Activated CD8-positive, alpha-beta memory T cell treated with anti-CD3 and anti-CD28 coated beads, Interleukin-2, amount 50 U/mL, for 24 hours (primary cell): ENCODE data around the gene PCYT2.
A peak's percentile ranks its signal among the peaks of the same experiment; 100 is the strongest.
"Not testable (repeated sequence)": the region's sequence is repeated elsewhere in the genome, so short reads cannot be mapped to it uniquely, and the experiment has no call there.

ENCODE experiments used
- DNase-seq: peaks from one replicate; pipeline ENCODE4 v3.0.0-alpha.2; 2020; ENCODE audit errors: extremely low read depth

The PCYT2 gene

DNA sequence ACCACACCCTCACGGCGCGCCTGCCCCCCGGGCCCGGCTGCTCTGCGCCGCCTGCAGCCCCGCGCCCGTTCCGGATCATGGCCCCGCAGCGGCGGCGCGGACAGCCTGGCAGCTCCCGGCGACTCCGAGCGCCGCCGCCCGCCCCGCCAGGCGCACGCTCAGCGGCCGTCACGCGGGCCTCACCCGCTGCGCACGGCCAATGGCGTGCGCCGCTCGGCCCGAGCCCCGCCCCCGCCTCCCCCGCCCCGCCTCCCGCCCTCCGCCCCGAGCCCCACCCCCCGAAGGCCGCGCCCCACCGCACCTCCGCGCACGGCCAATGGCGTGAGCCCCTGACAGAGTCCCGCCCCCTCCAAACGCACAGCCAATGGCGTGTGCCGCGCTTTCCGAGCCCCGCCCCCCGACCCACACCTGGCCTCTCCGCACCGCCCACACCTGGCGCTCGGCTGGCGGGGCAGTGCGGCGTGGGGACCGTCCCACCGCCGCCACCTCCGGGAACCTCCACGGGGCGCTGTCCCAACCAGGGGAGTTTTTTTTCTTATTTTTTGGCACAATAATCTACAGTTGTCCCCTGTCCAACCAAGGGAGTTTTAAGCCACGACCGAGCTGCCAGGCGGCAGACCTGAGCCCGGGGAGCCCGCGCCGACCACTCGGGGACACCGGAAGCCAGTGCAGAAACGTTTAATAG, at the start of gene PCYT2:
TSS of gene PCYT2 (minus strand) at position 123 of the 685 bp plus-strand sequence. CDS start at position 79, 44 bp downstream.
- peak; percentile 76 for DNase-seq

DNA sequence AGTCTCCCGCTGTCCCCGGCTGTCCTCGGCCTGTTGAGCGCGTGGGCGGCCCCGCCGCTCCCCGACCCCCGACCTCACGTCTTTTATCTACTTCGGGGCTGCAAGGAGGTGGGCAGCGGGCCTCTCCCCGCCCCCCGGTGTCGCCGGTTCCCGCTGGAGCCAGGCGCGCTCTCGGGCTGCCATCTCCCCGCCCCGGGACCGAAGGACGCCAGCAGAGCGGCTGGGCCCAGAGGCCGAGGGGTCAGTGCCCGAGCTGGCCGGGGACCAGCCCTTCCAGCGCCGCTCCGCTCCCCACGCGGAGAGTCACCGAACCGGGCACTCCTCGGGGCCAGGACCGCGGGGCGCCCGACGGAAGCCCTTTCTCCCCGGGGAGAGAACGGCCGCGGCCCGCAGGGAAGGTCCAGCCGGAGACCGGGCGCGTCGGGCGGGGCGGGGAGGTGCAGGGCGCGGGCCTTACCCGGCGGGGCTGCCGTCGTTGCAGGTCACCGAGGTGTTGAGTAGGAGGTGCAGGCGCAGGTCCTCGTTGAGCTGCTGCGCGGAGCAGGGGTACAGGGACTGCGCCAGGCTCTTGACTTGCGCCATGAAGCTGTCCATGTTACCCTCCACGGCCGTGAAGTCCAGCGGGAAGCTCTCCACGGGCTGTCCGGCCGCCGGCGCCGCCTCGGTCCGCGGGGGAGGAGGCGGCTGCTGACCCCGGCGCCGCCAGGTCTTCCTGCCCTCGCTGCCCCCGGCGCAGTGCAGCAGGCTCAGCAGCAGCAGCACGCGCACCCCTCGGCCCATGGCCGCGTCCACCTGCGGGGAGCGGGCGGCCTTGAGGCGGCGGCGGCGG, 49.1 kb upstream of the PCYT2 start:
- DNase-seq: no peak

DNA sequence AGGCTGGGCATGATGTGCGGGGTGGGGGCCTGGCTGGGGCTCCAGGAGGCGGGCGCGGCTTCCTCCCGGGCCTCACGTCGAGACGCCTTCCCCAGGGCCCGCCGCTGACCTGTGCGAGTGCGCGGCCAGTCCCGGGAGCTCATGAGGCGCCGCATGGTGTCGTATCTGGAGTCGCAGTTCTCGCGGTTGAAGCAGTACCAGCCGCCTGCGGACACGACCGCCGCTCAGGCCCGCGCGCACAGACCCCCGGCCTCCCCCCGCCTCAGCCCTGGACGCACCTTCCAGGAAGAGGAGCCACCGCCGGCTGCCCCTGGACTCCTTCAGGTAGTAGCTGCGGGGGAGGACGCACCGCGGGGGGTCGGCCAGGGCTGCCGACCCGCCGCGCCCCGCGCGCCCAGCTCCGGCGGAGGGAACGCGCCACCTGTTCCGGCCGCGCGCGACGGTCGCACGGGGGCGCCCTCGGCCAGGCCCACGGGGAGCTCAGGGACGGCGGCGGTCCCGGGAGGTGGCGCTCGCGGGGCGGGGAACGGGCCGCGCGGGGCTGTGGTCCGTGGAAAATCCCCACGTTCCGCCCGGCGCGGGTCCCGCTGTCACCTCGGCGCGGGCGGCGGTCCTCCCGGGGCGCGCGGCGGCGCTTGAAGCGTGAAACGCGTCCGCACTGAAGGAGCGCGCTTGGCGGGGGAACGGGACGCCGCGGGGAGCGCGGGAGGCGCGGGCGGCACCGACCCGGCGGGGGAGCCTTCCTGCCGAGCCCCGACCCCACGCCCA, 48.3 kb upstream of the PCYT2 start:
- no peak for DNase-seq

DNA sequence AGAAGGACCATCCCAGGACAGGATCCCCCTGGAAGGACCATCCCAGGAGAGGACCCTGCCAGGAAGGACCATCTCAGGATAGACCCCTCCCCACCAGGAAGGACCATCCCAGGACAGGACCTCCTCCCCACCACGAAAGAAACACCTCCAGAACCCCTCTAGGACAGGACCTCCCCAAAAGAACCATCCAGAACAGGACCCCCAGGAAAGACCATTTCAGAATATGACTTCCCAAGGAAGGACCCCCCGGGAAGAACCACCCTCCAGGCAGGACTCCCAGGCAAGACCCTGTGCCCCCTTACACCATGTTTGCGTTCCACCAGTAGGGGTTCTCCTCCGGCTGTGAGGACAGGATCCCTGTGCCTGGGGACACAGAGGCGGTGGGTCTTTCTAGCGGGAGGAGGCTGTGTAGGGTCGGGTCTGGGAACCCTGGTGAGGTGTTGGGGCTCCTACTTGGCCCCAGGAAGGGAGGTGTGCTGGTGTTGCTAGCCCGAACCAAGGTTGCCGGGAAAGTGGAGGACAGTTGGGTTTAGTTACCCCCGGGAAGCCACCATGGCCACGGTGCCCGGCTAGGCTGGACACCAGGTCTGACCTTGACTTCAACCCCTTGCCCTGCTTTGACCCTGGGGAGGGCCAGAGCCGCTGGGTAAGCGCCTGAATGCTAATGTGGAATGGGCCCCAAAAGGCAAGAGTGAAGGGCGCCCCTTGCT, 47.6 kb upstream of the PCYT2 start:
- no peak for DNase-seq

DNA sequence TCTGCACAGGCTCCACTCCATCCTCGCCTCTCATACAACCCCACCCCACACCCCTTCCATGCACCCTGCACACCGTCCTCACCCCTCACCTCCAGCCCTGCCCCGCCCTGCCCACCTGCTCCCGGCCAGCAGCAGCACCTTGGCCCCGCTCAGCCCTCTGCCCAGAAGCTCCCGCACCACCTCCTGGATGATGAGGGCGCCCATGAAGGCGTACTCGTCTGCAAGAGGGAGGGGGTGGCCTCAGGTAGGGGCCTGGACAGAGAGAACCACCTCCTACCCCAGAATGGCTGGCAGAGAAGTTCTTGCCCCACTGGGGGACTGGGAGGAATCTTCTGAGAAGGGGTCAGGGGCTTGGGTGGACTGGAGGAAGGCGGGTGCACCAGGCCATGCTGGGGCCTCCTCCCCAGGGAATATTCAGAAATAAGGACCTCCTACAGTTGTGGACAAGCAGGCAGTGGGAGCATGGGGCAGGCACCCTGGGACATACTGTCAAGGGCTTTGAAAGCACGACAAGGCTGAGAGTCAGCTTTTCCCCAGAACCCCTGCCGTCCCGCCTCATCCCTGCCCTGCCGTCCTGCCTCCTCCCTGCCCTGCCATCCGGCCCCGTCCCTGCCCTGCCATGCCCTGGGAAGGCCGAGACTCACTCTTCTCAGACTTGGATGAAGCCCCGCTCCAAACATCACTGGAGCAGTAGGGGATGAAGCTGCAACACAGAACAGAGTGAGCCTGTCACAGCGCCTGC, 46.7 kb upstream of the PCYT2 start:
- no peak for DNase-seq

DNA sequence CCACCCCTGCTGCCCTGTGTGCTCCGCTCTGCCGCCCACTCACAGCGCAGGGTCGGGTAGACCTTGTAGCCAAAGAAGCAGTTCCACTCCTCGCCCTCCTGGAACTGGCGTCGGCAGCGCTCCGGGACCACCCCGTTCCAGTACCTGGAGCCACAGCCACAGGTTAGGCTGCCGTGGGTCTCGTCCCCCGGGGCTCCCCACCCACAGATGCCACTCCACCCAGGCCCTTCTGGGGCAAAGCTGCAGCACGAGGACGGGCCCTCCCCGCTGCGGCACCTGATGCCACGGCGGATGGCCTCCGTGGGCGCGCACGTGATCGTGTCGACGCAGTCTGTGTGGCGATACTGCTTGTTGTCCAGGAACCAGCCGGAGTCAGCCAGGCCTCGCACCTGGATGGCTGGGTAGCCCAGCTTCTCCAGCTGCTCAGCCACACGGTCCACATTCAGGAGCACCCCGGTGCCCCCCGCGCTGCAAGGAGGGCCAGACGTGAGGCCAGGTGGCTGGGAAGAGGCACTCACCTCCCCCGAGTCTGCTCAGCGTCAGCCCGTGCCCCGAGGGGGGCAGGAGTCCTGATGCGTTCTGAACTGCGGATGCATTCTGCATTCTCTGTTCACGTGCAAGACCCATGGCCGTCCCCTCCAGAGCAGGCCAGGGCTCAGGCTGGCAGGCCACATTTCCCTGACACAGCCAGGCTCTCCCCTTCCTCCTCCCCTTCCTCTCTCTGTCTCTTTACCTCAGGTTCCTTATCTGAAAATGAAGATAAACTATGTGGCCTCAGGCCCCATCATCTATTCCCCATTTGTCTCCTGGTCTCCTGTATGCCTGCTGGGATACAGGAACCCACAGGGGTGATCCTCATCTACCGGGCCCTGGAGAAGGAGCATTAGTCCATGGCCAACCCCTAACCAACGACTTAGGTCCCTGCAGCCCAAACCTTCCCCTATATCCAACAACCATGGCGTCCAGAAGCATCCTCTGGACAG, 45.7 kb upstream of the PCYT2 start:
- no peak for DNase-seq

DNA sequence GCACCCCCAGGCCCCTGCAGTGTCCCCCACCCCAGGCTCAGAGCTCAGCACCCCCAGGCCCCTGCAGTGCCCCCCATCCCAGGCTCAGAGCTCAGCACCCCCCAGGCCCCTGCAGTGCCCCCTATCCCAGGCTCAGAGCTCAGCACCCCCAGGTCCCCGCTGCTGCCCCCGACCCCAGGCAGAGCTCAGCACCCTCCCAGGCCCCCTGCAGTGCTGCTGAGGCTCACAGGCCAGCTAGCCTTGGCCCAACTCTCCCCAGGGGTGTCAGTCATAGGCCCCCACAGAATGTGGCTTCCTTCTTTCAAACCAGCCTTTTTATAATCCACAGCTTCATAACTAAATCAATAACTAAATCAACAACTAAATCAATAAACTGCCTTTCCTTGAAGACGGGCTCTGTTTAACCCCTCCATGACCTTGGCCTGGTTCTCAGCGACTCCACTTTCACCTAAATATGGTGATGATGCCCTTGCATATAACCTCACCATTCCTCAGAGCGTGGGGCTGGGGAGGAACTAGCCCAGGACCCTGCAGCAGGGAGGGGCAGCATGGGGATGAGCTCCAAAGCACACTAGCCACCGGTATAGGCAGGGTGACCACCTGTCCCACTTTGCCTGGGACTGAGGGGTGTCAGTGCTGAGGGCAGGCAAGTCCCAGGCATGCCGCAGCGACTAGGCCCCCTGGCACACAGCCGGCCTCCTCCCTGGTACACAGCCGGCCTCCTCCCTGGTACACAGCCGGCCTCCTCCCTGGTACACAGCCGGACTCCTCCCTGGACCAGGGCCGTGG, 44.8 kb upstream of the PCYT2 start:
- no peak for DNase-seq

DNA sequence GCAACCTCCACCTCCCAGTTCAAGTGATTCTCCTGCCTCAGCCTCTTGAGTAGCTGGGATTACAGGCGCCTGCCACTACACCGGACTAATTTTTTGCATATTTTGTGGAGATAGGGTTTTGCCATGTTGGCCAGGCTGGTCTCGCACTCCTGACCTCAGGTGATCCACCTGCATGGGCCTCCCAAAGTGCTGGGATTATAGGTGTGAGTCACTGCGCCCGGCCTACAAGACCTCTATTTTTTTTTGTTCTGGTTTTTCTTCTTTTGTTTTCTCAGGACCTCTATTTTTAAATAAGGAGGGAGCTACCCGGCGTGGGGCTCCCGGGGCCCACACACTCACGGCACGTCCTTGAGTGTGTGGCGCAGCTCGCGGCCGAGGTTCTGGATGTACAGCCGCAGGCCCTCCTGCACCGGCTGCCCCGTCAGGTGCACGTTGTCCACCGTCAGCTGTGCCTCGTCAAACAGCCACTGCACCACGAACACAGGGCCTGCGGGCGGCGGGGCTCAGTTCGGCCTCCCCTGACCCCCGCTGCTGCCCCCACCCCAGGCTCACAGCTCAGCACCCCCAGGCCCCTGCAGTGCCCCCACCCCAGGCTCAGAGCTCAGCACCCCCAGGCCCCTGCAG, 44.0 kb upstream of the PCYT2 start:
- DNase-seq: no peak

DNA sequence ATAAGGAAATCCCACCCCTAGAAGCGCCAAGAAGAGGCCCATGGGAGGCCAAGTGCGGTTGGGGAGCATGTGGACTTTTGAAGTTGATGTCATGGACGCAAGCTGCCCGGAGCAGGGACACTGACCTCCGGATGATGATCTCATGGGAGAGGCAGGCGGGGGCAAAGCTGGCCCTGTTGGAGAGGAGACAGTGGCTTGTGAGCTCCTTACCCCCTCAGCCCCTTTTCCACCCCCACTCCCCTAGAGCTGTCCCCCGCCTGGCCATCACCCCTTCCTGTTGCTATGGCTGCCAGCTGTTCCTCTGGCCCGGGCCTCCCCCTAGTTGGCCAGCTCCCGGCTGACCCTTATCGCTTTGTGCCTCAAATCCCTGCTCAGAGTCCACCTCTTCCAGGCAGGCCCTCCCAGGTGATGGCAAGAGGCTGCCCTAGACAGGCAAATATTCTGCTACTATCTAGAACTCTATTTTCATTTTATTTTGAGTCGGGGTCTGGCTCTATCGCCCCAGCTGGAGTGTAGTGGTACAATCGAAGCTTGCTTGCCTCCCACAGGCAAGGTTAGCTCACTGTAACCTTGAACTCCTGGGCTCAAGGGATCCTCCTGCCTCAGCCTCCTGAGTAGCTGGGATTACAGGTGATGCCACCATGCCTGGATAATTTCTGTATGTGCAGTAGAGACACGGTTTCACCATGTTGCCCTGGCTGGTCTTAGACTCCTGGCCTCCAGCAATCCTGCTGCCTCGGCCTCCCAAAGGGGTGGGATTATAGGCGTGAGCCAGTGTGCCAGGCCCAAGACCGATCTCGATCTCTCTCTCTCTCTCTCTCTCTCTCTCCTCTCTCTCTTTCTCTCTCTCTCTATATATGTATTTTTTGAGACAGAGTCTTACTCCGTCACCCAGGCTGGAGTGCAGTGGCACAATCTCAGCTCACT, 43.2 kb upstream of the PCYT2 start:
- no peak for DNase-seq

DNA sequence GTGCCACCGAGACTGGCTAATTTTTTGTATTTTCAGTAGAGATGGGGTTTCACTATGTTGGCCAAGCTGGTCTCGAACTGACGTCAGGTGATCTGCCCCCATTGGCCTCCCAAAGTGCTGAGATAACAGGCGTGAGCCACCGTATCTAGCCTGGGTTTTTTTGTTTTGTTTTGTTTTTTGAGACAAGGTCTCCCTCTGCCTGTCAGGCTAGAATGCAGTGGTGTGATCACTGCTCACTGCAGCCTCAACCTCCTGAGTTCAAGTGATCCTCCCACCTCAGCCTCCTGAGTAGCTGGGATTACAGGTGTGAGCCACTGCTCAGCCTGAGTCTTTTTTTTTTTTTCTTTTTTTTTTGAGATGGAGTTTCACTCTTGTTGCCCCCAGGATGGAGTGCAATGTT, 42.2 kb upstream of the PCYT2 start:
- DNase-seq: not testable (repeated sequence)

DNA sequence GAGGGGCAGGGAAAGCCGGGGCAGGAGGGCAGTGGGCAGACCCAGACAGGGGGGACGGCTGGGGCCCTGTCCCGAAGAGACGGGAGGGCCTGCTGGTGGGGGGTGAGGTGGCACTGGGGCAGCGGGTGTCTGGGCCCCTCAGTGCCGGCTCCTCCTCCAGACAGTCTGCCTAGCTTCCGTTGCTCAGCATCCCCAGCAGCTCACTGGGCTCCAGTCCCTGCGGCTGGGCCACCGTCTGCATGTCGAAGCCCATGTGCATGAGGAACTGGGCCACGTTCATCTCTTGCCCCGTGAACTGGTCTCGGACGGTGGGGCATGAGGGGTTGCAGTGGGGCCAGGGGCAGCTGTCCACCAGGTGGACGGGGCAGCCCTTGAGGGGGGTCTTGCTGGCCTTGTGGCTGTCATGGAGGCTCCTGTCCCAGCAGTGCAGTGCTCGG, 41.6 kb upstream of the PCYT2 start:
- no peak for DNase-seq

DNA sequence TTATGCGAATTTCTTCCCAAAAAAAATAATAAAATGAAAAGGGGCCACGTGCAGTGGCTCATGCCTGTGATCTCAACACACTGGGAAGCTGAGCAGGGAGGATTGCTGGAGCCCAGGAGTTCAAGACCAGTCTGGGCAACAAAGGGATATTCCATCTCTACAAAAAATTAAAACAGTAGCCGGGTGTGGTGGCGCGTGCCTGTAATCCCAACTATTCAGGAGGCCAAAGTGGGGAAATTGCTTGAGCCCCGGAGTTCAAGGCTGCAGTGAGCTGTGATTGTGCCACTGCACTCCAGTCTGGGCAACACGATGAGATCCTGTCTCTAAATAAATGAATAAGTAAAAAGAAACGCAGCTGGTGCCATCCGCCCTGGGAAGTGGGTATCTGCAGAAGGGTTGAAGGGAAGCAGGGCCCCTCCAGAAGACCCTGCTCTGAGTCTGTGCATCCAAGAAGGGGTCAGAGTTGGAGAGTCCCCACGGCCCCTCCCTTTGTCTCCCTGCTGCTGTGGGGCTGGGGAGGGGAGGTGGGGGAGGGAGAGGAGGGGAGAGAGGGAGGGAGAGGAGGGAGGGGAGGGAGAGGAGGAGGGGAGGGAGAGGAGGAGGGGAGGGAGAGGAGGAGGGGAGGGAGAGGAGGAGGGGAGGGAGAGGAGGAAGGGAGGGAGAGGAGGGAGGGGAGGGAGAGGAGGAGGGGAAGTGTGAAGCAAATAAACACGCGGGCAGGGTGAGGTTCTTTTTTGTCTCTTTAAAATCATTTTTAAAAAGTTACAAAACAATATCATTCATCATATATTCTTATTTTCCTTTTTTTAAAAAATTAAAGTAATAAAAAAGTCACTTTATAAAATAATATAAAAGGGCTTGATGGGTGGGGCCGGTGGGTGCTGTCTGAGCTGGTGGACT, 40.8 kb upstream of the PCYT2 start:
- DNase-seq: no peak

DNA sequence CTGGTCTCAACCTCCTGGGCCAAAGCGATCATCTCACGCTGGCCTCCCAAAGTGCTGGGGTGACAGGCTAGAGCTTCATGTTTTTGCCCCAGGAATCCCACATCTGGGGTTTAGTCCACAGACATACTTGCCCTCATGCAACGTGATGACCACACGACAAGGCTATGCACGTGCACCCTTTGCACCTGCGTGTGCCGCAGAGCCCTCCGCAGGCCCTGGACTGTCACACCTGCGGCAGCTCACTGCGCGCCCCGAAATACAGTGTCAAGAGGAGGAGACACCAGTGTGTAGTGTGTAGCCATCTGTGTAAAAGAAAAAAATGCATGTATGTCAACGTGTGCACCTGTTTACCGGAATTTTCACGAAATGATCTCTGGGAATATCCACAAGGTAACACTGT, 39.3 kb upstream of the PCYT2 start:
- no peak for DNase-seq

DNA sequence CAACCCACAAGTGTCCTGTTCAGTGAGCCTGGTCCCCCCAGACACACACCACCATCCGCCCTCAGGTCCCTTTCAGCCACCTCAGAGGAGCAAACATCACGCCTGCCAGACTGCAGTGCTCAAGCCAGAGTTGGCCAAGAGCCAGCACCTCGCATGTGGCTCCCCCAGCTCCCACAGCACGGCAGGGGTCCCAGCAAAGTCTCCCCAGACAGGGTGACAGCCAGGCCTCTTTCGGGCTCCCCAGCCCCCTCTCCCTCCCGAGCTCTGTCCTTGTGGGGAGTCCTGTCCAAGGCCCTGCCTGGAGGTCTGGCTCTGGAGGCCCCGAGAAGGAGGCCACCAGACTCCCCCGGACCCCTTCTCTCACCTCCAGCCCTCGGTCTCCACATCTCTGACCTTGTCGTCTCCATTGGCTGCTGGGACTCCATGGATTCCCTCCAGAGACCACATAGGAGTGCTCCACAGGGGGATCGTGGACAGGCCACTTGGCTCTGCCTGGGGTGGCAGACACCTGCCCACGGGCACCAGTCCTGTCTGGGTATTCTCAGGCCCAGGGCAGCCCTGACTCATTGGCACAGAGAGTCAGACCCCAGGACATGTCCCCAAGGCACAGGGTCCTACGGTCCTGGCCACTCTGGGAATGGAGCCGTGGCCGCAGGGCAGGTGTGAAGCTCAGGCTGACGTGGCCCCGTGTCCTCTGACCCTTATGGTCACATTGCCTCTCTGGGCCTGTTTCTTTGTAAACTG, 37.6 kb upstream of the PCYT2 start:
- no peak for DNase-seq

DNA sequence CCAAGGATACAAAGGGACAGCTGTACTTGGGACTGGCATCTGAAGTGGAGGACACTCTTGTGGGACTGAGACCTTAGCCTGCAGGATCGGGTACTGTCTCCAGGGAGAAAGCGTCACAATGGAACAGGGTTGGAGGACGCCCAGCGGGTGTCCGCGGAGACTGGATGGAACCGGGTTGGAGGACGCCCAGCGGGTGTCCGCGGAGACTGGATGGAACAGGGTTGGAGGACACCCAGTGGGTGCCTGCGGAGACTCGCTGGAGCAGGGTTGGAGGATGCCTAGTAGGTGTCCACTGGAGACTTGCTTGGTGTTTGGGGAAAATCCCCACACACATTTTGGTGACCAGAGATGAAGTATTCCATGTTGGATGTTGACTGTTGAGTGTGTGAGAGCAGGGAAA, 36.0 kb upstream of the PCYT2 start, which contains the start of gene MYADML2:
TSS of gene MYADML2 (minus strand) at position 45 of the 400 bp plus-strand sequence. CDS start 5,492 bp downstream, outside the sequence.
- no peak for DNase-seq

DNA sequence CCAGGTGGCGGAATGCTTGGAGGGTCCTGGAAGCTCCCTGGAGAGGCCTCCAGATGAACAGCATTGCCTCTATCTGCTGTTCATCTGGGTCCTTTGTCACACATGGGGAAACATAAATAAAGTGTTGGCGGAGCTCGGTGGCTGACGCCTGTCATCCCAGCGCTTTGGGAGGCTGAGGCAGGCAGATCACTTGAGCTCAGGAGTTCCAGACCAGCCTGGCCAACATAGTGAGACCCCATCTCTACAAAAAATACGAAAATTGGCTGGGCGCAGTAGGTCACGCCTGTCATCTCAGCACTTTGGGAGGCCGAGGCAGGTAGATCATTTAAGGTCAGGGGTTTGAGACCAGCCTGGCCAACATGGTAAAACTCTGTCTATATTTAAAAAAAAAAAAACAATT, 33.7 kb upstream of the PCYT2 start:
- no peak for DNase-seq
